Karpas-422 (cell line): ENCODE results near the gene HMGN2. TPM values are rescaled to one million over a fixed set of nuclear protein-coding genes. Genes with fewer than 3 reads are reported as not detected.

Experiments
- DNase-seq: peaks from one replicate; pipeline ENCODE4 v3.0.0-alpha.2; 2015
- H2AFZ ChIP-seq: fragments of 200-600 bp; sonication (generic); 2 replicates; pipeline ENCODE4 v1.6.1; 2014; ENCODE audit warnings: antibody characterized with exemption, low read length, mixed read lengths
- H3K27ac ChIP-seq: fragments of 200-600 bp; sonication (generic); 2 replicates; pipeline ENCODE4 v1.5.1; 2014; ENCODE audit warnings: mild to moderate bottlenecking, low read length, moderate library complexity
- H3K27me3 ChIP-seq: fragments of 200-600 bp; sonication (generic); 2 replicates; pipeline ENCODE4 v1.6.1; 2014; ENCODE audit warnings: low read length, mixed read lengths
- H3K36me3 ChIP-seq: fragments of 200-600 bp; sonication (generic); 2 replicates; pipeline ENCODE4 v1.6.1; 2014; ENCODE audit warnings: low read length, mixed read lengths; ENCODE audit not compliant: insufficient read depth
- H3K4me1 ChIP-seq: fragments of 200-600 bp; sonication (generic); 2 replicates; pipeline ENCODE4 v1.6.1; 2014; ENCODE audit warnings: mild to moderate bottlenecking, low read length, mixed read lengths
- H3K4me2 ChIP-seq: fragments of 200-600 bp; sonication (generic); 2 replicates; pipeline ENCODE4 v1.6.1; 2014; ENCODE audit warnings: low read length, low read depth, mild to moderate bottlenecking; ENCODE audit not compliant: poor library complexity, severe bottlenecking
- H3K4me3 ChIP-seq: fragments of 200-600 bp; sonication (generic); 2 replicates; pipeline ENCODE4 v1.5.1; 2014; ENCODE audit warnings: mild to moderate bottlenecking, antibody characterized with exemption, low read length, mixed read lengths
- H3K79me2 ChIP-seq: fragments of 200-600 bp; sonication (generic); 2 replicates; pipeline ENCODE4 v1.6.1; 2014; ENCODE audit warnings: mild to moderate bottlenecking, low read length, mixed read lengths
- H3K9ac ChIP-seq: fragments of 200-600 bp; sonication (generic); 2 replicates; pipeline ENCODE4 v1.6.0; 2014; ENCODE audit warnings: low read length
- H3K9me2 ChIP-seq: fragments of 200-600 bp; sonication (generic), shearing (Covaris generic); replicated peaks from 2 replicates; pipeline ENCODE4 v1.6.0; 2014; ENCODE audit warnings: mild to moderate bottlenecking, low read length, moderate library complexity; ENCODE audit not compliant: insufficient read depth
- H3K9me3 ChIP-seq: fragments of 300-700, 200-600 bp; sonication (generic); 2 replicates; pipeline ENCODE4 v1.6.1; 2014; ENCODE audit warnings: low read length, mixed read lengths
- H4K20me1 ChIP-seq: fragments of 200-600 bp; sonication (generic); 2 replicates; pipeline ENCODE4 v1.6.1; 2014; ENCODE audit warnings: mild to moderate bottlenecking, antibody characterized with exemption, low read length, low read depth; ENCODE audit not compliant: insufficient read depth
- total RNA-seq: library from RNA; depleted of rRNA; stranded (reverse); fragments of >200 nt; shearing (Covaris generic); gene quantifications from 2 replicates; pipeline ENCODE4 v1.2.3, GENCODE V29; 2014; ENCODE audit warnings: low replicate concordance; rRNA removed

Gene HMGN2
- total RNA-seq: 407 and 515 TPM in 2 replicates

DNA sequence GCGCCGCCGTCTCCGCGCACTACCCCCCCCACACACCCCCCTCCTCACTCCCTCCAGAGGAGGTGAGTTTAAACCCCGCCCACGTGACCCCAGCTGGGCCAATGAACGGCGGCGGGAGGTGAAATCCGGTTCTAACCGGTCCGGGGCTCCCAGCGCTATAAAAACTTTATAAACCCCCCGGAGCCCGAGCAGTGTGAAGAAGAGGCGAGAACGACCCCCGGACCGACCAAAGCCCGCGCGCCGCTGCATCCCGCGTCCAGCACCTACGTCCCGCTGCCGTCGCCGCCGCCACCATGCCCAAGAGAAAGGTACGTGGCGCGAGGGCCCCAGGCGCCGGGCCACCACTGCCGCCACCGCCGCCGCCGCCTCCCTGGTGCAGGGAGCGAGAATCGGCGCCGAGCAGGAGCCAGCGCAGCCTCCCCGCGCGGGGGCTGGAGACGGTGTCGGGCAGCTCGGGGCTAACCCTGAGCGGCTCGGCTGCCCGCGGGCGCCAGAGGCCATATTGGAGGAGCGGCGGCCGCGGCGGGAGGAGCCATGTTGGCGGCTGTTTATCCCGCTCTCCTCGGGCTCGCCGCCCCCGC is at the start of gene HMGN2:
TSS of gene HMGN2 (plus strand) at position 121 of the 581 bp plus-strand sequence. CDS start at position 294, 173 bp downstream.
- no peaks in the 10 kb centered on the region for H3K27me3 ChIP-seq
- DNase-seq: peak; percentile 96
- H3K4me3 ChIP-seq: peak within 1 kb of the TSS; percentile 72
- H3K9ac ChIP-seq: peak within 1 kb of the TSS; percentile 99
- H4K20me1 ChIP-seq: peaks cover 29% of the 10 kb centered on the region
- no peaks in the 10 kb centered on the region for H3K9me2 ChIP-seq
- H3K36me3 ChIP-seq: peaks cover 35% of the 10 kb centered on the region
- peak within 1 kb of the TSS; percentile 48; the same call in 1 of the 2 replicates for H2AFZ ChIP-seq
- H3K4me1 ChIP-seq: peaks cover 23% of the 10 kb centered on the region
- peaks cover 11% of the 10 kb centered on the region for H3K79me2 ChIP-seq
- H3K4me2 ChIP-seq: peak within 1 kb of the TSS; percentile 93
- H3K9me3 ChIP-seq: no peaks in the 10 kb centered on the region
- peak within 1 kb of the TSS; percentile 90 for H3K27ac ChIP-seq

DNA sequence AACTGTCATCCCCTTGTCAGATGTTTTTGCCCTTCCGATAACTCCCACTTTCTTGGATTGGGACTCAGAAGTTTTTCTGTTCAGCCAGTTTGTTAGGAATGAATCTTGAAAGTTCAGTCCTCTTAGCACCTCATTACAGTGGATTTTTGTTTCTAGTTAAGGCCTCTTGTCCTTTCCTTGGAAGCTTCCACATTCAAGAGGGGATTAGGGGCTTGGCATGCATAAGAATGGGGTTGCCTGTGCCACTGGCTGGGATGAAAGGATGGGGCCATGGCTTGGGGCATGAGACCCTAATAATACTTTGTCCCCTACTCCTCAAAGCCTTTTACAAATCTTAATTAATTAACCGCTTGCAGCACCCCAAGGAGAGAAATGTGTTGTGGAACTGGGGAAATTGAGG is 42.5 kb upstream of the HMGN2 start:
- Histone ChIP-seq H3K4me3 (no peak overlapping the region), H3K4me1 (peaks cover 22% of the 10 kb centered on the region), H4K20me1 (no peaks in the 10 kb centered on the region), H3K9me2 (no peaks in the 10 kb centered on the region), H3K4me2 (no peak overlapping the region), H3K27me3 (no peaks in the 10 kb centered on the region), H2AFZ (no peak overlapping the region), H3K36me3 (peaks cover 4% of the 10 kb centered on the region; the same call in 1 of the 2 replicates), H3K79me2 (peaks cover 23% of the 10 kb centered on the region), H3K9ac (no peak overlapping the region), H3K27ac (no peak overlapping the region), H3K9me3 (no peaks in the 10 kb centered on the region)
- DNase-seq: no peak

DNA sequence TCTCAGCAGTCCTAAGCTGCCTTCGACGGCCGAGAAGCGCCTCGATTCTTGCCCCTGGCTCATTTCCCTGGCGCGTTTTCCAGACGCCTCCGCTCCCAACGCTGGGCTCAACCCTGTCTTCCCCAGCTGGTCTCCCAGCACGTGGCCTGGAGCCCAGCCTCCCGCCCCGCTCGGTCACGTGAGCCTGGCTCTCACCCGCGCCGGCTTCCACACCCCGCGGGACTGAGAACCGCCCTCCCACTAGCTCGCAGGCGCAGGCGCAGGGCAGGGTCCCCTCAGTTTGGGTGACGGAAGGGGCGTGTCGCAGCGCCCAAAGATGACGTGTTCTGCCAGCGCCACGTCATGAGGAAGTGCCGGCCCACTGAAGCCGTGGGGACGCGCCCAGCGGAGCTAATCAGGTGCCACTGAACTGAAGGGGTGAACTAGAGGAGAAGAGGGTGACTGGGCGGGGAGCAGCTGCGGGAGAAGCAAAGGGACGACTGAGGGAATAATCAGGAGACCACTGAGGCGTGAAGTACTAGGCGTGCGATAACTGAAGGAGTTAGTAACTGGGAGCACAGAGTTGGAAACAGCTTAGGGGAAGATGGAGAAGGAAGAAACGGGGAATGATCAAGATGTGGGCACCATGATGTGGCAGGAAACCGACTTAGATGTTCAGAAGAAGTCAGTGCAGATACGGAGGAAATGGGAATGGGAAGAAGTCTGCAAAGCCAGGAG is 40.1 kb upstream of the HMGN2 start, which contains the start of gene DHDDS:
TSS of gene DHDDS (plus strand) at position 343 of the 717 bp plus-strand sequence. CDS start 625 bp downstream, outside the sequence.
- peak within 1 kb of the TSS; percentile 82 for H3K4me2 ChIP-seq
- peaks cover 7% of the 10 kb centered on the region; the same call in 1 of the 2 replicates for H3K36me3 ChIP-seq
- H3K9ac ChIP-seq: peak within 1 kb of the TSS; percentile 84
- no peaks in the 10 kb centered on the region for H3K27me3 ChIP-seq
- peaks cover 22% of the 10 kb centered on the region for H3K4me1 ChIP-seq
- no peak within 1 kb of the TSS for H3K27ac ChIP-seq
- no peaks in the 10 kb centered on the region for H4K20me1 ChIP-seq
- peaks cover 23% of the 10 kb centered on the region for H3K79me2 ChIP-seq
- H3K9me2 ChIP-seq: no peaks in the 10 kb centered on the region
- peak within 1 kb of the TSS; percentile 79 for H2AFZ ChIP-seq
- peak within 1 kb of the TSS; percentile 90 for H3K4me3 ChIP-seq
- no peaks in the 10 kb centered on the region for H3K9me3 ChIP-seq
- peak; percentile 99 for DNase-seq

DNA sequence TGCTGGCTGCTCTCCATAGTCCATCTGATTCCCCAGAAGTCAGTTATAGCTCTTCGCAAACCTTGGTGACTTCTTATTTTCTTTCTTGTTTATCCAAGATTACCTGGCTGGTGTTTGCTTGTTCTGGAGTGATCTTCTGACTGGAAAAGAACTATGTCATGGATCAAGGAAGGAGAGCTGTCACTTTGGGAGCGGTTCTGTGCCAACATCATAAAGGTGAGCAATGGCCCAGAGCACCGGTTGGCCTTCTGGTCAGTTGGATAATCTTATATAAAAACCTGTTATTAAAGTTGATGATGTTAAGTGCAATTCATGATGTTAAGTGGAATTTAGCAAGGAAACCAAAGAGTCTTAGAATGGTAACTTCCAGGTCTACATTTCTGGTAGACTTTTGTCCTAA is 39.4 kb upstream of the HMGN2 start:
- peaks cover 23% of the 10 kb centered on the region for H3K79me2 ChIP-seq
- H4K20me1 ChIP-seq: no peaks in the 10 kb centered on the region
- H3K36me3 ChIP-seq: peaks cover 7% of the 10 kb centered on the region; the same call in 1 of the 2 replicates
- H2AFZ ChIP-seq: peak overlapping the region; percentile 68; the same call in 1 of the 2 replicates
- H3K9me2 ChIP-seq: no peaks in the 10 kb centered on the region
- no peak overlapping the region for H3K27ac ChIP-seq
- H3K4me2 ChIP-seq: peak overlapping the region; percentile 82
- H3K9me3 ChIP-seq: no peaks in the 10 kb centered on the region
- no peak for DNase-seq
- peak overlapping the region; percentile 90 for H3K4me3 ChIP-seq
- H3K4me1 ChIP-seq: peaks cover 22% of the 10 kb centered on the region
- peak overlapping the region; percentile 84 for H3K9ac ChIP-seq
- H3K27me3 ChIP-seq: no peaks in the 10 kb centered on the region

DNA sequence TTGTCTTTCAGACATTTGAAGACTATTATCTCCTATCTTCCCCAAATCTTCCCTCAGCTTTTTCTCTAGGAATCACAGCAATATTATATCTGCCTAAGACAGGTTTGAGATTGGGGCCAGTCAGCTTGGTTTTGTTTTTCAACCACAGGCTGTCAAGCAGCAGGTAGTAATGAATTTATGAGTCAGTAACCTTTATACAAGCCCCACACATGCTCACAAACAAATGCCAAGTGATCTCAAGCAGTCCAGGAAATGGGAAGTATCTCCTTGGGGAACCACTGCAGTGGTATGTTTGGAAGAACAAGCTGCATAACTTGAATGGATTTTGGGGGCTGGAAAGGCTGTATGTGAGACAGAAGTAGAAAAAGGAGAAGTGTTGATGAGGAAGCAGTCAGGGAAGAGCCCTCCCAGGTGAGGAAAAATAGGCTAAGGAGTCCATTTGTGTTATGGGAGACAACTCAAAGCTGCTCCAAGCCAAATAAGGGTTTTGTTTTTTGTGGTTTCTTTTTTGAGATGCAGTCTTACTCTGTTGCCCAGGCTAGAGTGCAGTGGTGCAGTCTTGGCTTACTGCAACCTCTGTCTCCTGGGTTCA is 38.0 kb upstream of the HMGN2 start:
- H3K36me3 ChIP-seq: peaks cover 18% of the 10 kb centered on the region
- H4K20me1 ChIP-seq: no peaks in the 10 kb centered on the region
- no peaks in the 10 kb centered on the region for H3K9me3 ChIP-seq
- DNase-seq: no peak
- peaks cover 22% of the 10 kb centered on the region for H3K4me1 ChIP-seq
- H3K4me2 ChIP-seq: no peak overlapping the region
- no peak overlapping the region for H3K27ac ChIP-seq
- no peaks in the 10 kb centered on the region for H3K9me2 ChIP-seq
- H3K79me2 ChIP-seq: peaks cover 23% of the 10 kb centered on the region
- no peaks in the 10 kb centered on the region for H3K27me3 ChIP-seq
- H3K4me3 ChIP-seq: no peak overlapping the region
- no peak overlapping the region for H3K9ac ChIP-seq
- H2AFZ ChIP-seq: no peak overlapping the region

DNA sequence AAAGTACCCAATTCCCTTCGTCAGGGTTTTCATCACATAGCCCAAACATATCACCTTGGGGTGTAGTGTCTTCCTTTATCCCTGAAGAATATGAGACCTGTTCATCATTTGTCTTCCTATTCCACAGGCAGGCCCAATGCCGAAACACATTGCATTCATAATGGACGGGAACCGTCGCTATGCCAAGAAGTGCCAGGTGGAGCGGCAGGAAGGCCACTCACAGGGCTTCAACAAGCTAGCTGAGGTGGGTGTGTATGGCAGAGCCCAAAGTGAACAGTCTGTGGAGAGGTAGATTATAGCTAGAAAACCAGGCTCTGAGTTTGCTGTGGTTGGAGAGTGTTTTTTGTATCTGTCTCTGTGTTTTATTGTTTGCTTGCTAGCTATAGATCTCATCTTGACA is 34.2 kb upstream of the HMGN2 start:
- H3K4me2 ChIP-seq: no peak overlapping the region
- no peak overlapping the region for H3K4me3 ChIP-seq
- no peaks in the 10 kb centered on the region for H3K9me2 ChIP-seq
- H3K27me3 ChIP-seq: no peaks in the 10 kb centered on the region
- no peak overlapping the region for H3K9ac ChIP-seq
- no peak overlapping the region for H2AFZ ChIP-seq
- peaks cover 14% of the 10 kb centered on the region for H3K79me2 ChIP-seq
- H3K36me3 ChIP-seq: peaks cover 37% of the 10 kb centered on the region
- peaks cover 9% of the 10 kb centered on the region for H3K4me1 ChIP-seq
- no peak for DNase-seq
- no peak overlapping the region for H3K27ac ChIP-seq
- H4K20me1 ChIP-seq: no peaks in the 10 kb centered on the region
- H3K9me3 ChIP-seq: no peaks in the 10 kb centered on the region

DNA sequence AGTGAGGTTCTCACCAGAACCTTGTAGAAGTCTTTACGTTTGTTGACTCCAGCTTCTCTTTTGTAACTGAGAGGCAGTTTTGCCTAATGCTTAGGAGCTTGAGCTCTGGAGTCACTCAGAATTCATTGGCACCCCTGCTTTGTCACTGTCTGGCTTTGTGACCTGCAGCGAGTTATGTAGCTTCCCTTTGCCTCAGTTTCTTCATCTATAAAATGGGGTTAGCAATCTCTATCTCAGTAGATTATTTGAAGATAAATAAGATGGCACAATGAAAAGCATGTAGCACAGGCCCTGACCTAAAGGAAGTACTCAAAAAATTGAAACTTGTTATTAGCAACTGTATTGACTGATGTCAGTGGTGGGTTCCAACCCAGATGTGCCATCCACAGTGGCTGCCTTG is 32.0 kb upstream of the HMGN2 start:
- no peaks in the 10 kb centered on the region for H3K4me1 ChIP-seq
- no peak for DNase-seq

DNA sequence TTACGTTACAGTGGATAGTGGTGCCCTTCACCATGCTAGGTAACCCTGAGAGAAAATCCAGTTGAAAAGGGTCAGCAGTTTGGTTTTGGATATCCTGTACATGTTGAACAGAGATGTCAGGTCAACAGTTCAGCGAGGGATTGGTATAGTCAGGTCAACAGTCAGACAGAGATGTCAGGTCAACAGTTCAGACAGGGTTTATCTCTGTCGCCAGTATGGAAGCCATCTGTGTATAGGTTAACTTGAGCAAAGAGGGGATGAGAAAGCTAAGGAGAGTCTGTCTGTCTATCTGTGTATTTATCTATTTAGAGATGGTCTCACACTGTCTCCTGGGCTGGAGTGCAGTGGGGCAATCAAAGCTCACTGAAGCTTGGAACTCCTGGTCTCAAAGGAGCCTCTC is 22.4 kb upstream of the HMGN2 start:
- Histone ChIP-seq H3K27me3 (no peaks in the 10 kb centered on the region), H3K4me2 (no peak overlapping the region), H3K36me3 (peaks cover 9% of the 10 kb centered on the region), H2AFZ (no peak overlapping the region), H3K9ac (no peak overlapping the region), H3K4me1 (no peaks in the 10 kb centered on the region), H3K27ac (no peak overlapping the region), H3K9me3 (no peaks in the 10 kb centered on the region), H4K20me1 (no peaks in the 10 kb centered on the region), H3K9me2 (no peaks in the 10 kb centered on the region), H3K4me3 (no peak overlapping the region), H3K79me2 (no peaks in the 10 kb centered on the region)
- no peak for DNase-seq

More for the DNA sequence above, 32.0 kb upstream of the HMGN2 start:
- H2AFZ ChIP-seq: no peak overlapping the region
- H4K20me1 ChIP-seq: no peaks in the 10 kb centered on the region
- no peaks in the 10 kb centered on the region for H3K9me3 ChIP-seq
- no peak overlapping the region for H3K4me2 ChIP-seq
- no peaks in the 10 kb centered on the region for H3K9me2 ChIP-seq
- no peaks in the 10 kb centered on the region for H3K79me2 ChIP-seq
- H3K9ac ChIP-seq: no peak overlapping the region
- peaks cover 43% of the 10 kb centered on the region for H3K36me3 ChIP-seq
- H3K4me3 ChIP-seq: no peak overlapping the region
- H3K27ac ChIP-seq: no peak overlapping the region
- no peaks in the 10 kb centered on the region for H3K27me3 ChIP-seq
